GM19467 (cell line): ENCODE measurements around the gene TTLL8.

Experiments
- ATAC-seq: cut with Tn5 transposase; IDR thresholded peaks from one replicate; pipeline ENCODE4 v1.9.1; 2021; ENCODE audit warnings: mild to moderate bottlenecking, moderate library complexity; ENCODE audit not compliant: unreplicated experiment

Gene TTLL8

DNA sequence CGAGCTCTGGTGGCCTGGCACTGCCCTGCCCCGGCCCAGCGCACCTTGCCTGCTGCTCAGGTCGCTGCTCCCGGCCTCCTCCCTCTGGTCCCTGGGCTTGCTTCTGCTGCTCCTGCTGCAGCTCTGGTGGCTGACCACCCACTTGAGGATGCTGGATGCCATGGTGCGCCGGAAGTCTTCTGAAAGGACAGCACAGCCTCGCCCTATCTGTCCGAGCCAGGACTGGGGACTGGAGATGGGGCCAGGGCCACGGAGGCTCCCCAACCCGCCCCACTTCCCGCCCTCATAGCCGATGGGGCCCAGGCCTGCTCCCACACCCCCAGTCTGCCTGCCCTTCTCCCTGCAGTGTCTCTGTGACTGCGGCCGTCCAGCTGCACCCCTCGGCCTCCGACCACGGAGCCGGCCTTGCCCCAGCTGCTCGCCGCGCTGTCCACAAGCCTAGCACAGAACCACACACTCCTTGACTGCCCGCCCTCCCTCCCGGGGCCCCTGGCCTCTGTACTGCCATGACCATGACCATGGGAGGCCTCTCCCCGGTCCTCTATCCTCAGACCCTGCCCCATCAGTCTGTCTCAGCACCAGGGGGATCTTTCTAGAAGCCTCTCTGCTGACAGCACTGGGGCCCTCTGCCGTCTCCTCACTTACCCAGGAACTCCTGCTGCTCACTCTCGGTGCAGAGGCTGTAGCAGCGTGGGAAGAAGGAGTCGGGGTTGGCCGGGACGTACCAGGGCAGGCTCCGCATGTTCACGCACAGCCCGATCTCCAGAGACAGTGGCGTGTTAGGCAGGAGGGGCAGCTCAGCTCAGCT lies 12.7 kb downstream of the TTLL8 start:
- ATAC-seq = no peak

DNA sequence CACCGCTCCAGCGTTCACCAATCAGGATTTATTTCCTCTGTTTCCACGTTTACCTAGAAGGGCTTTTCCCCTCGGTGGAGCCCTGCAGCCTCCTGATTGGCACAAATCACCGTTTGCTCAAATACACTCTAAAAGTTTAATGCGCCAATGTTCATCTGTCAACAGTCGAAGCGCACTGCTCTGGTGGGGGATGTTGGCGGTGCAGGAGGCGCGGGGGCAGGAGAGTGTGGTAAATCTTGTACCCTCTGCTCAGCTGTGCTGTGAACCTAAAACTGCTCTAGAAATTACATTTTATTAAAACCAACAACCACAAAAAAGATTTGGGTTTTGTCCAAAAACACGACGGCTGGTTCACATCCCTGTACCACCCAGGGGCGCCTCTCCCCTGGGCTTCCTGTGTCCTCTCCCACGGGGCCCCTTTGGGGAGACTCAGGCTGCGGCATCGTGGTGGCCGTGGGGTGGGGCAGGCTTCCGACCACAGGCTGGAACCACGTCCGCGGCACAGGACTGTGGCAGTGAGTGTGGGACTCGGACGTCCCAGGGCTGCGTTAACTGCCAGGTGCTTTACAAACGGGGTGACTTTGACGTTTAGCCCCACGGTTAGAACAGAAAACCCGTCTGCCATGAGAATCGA lies 13.5 kb downstream of the TTLL8 start:
- no peak for ATAC-seq

DNA sequence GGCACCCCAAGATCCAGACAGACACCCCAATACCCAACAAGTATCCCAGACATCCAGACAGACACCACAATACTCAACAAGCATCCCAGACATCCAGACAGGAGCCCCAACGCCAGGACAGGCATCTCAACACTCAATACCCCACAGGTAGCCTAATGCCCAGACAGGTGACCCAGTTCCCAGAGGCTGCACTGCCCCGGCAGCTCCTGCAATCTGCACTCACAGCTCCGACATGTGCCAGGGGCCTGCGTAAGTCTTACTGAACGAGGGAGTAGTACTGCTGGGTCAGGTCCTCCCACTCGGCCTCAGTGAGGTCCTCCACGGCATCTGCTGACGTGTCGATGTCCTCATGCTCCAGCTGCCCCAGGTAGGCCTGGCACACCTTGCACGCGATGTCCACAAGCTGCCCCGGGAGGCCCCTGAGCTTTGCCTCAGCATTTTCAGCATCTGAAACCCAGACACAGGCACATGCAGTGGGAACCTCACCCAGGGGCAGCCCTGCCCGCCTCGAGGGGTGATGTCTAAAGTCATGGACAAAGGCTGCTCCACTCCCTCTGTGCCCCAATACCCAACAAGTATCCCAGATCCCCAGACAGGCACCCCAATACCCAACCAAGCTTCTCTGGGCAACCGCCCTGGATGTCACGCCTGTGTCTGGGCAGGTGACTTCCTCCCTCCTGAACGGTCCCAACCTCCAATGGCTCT lies 16.6 kb downstream of the TTLL8 start:
- ATAC-seq = no peak

DNA sequence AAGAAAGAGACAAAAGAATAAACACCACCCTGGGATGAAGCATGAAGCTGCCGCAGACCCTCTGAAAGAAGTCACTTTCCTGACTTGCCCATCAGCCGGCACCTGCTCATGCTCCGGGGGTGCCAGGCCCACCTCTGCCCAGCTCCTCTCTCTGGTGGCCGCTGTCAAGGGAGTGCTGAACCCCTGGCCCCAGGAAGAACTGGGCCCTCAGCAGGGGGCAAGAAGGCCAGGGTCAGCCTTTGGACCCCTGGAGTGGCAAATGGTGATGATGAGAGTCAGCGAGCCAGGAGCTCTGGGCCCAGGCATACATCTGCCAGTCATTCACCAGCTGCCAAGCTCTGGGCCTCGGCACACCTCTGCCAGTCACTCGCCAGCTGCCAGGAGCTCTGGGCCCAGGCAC lies 17.4 kb downstream of the TTLL8 start:
- ATAC-seq = no peak

DNA sequence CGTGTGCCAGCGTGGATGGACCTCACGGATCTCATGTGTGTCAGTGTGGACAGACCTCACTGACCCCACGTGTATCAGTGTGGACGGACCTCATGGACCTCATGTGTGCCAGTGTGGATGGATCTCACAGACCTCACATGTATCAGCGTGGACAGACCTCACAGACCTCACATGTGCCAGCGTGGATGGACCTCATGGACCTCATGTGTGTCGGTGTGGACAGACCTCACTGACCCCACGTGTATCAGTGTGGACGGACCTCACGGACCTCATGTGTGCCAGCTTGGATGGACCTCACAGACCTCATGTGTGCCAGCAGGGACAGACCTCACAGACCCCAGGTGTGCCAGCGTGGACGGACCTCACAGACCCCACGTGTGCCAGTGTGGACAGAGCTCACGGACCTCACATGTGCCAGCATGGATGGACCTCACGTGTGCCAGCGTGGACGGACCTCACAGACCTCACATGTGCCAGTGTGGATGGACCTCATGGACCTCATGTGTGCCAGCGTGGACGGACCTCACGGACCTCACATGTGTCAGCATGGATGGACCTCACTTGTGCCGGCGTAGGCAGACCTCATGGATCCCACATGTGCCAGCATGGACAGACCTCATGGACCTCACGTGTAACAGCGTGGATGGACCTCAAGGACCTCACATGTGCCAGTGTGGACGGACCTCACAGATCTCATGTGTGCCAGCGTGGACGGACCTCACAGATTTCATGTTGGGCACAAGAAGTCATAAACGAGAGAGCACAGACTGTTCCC lies 18.2 kb downstream of the TTLL8 start:
- ATAC-seq = no peak

DNA sequence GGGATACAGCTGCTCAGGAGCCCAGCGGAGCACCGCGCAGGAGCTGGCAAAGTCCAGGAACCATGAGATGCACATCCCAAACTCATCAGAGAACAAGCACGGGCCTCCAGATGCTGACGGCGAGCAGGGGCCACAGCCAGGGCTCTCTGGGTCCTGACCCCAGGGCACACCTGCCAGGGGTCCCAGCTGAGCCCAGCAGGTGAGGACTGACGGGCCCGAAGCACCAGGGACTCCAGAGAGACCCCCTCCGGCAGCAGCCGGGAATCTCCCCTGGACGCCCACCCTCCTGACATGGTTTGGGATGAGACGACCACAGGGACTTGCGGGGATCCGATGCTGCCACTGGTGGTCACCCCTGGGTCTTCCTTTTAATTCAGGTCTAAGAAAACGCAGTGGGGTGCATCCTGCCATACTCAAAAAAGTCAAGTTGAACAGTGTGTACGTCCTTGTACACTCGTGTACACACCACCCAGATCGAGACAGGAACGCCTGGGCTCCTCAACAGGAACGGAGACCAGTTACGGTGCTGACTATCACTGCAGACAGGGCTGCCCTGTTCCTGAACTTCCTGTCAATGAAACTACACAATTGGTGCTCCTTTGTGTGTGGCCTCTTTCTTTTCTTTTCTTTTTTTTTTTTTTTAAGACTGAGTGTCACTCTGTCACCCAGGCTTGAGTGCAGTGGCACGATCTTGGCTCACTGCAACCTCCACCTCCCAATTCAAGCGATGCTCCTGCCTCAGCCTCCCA lies 21.9 kb downstream of the TTLL8 start:
- no peak for ATAC-seq

GRCh38 chr22:50035131-50035881 lies 22.8 kb downstream of the TTLL8 start:
- no peak for ATAC-seq

DNA sequence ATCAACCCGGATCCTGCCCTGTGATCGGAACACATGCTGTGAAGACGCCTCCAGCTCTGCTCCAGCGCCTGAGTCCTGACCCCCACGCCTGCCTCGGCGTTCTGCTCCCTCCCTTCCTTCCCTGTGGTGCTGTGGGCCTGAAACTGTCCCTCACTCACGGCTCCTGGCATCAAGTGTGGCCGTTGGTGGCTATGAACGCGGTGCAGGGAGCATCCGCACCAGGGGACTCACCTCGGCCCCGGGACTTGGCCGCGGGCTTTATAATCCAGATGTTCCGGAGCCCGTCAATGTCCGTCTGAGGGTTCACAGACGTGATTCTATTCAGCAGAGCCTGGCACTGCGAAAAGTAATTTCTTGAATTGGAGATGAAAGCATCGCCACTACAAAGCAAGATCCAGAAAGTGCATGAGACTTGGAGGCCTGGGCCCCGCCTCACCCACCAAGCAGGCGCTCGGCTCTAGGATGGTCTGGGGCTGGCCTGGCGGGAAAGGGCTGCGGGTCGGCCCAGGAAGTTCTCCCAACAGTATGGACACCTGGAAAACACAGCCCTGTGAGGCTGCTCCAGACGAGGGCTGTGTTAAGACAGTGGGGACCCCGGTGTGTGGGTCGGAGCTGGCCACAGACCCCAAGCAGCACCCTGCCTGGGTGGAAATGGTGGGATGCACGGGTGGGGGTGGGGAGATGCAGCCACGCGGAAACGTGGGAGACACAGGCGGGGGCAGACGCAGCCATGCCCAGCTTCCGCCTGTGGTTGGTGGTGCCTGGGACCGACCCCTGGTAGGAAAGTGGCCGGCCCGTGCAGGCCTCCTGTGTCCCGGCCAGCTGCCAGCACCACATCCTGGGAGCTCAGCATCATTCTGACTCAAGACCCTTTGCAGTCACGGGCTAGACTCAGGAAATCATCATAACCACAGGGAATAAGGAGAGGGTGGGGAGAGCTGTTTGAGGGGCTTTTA lies 23.7 kb downstream of the TTLL8 start:
- ATAC-seq = no peak

- ATAC-seq = no peak
These were observed 25.0 kb downstream of the TTLL8 start for GRCh38 chr22:50032941-50033601.

- no peak for ATAC-seq
These were observed 25.8 kb downstream of the TTLL8 start for GRCh38 chr22:50032109-50032871.

DNA sequence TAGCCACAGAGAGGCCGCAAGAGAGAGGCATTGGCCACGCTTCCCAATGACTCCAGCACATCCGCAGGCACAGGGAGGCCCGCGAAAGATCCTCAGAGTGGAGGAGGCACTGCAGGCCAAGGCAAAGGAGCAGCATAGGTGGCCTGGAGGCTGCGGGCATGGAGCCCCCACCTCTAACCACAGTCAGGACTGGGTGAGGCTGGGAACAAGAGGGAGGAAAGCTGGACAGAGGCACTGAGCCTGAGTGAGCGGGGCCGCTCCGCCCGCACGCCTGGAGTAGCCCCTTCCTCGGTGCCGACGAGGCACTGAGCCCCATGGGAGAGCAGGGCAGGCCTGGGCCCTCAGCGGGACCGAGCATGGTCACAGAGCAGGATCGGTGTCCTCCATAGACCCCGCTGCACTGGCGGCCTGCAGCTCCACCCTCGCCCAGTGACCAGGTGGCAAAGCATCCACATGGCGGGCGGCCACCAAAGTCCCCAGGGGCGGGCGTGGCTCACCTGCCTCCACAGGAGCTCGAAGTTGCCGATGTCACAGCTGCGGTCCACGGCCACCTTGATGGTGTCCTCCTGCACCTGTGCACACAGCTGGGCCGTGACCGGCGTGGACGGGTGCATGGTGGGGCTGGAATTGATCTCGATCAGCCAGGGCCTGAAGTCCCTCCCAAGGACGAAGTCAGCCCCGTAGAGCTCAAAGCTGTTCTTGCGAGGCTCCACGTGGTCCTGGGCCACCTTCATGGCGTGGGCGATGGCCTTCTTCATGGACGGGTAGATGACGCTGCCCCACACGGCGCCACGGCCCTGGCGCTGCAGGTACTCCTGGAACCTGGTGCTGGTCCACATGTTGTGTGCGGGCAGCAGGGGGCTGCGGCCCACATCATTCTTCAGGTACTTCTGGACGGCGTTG lies 26.7 kb downstream of the TTLL8 start:
- no peak for ATAC-seq

DNA sequence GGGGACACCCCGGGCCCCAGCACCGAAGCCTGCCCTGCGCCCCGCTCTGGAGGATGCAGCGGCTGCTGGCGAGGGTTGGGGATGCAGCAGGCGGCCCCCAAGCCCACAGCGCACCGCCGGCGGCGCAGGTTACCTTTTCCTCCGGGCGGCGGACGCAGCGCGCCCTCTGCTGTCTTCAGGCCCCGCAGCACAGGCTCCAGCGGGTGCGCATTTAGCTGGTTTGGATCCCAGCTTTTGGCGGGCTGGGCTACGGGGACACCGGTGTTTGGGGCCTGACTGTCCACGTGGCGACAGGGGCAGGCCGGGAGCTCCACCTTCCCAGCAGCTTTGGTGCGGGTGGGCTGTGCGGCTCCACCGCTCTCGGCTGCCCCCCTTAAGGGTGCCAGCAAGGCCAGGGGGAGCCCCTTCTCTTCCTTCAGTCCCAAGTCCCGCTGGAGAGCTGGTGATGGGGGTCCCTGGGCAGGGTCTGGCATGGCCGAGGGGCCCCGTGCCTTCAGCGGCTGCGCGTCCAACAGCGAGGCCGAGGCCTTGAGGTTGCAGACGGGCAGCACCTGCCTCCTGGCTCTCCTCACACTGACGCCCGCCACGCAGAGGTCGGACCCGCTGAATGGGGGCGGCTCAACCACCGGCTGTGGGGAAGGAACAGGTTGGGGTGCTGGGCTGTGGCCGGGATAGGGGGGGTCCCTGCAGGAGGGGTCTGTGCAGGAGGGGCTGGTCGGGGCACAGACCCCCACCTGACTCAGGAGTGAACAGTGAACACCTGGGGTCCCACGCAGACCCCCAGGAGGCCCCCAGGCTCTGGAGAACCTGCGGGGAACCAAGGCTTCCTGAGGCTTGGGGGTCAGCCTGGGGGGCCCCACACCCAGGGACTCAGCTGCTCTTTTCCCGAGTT lies 27.6 kb downstream of the TTLL8 start:
- ATAC-seq = no peak

- ATAC-seq = no peak
These were observed 30.2 kb downstream of the TTLL8 start for GRCh38 chr22:50027639-50028537.

- no peak for ATAC-seq
These were observed 32.1 kb downstream of the TTLL8 start for GRCh38 chr22:50025993-50026392.
